SU-DHL-6 (cell line): Measurements from ENCODE around the gene ATG2A.

Experiments used
- H2AFZ ChIP-seq: fragments of 200-600 bp; sonication (generic); 2 replicates; pipeline ENCODE4 v1.6.1; 2014; ENCODE audit warnings: low read depth, mild to moderate bottlenecking, moderate library complexity, mixed read lengths, antibody characterized with exemption, low read length; ENCODE audit not compliant: severe bottlenecking
- H3F3A ChIP-seq: fragments of 200-600 bp; shearing (Covaris generic); 2 replicates; pipeline ENCODE4 v1.6.0; 2016; ENCODE audit warnings: antibody characterized with exemption, mild to moderate bottlenecking; ENCODE audit not compliant: insufficient read depth
- H3K27ac ChIP-seq: fragments of 200-600 bp; sonication (generic); 2 replicates; pipeline ENCODE4 v1.5.1; 2016; ENCODE audit warnings: low read depth, mild to moderate bottlenecking, low read length, moderate library complexity, mixed read lengths
- H3K27me3 ChIP-seq: fragments of 200-600 bp; sonication (generic), shearing (Covaris generic); 2 replicates; pipeline ENCODE4 v1.6.0; 2014; ENCODE audit warnings: mild to moderate bottlenecking, low read length
- H3K36me3 ChIP-seq: fragments of 200-600 bp; sonication (generic); 2 replicates; pipeline ENCODE4 v1.6.1; 2014; ENCODE audit warnings: mild to moderate bottlenecking, low read length, mixed read lengths
- H3K4me2 ChIP-seq: fragments of 300-600, 200-600 bp; shearing (Covaris generic), sonication (generic); 2 replicates; pipeline ENCODE4 v1.6.0; 2014; ENCODE audit warnings: low read length, low read depth, mild to moderate bottlenecking; ENCODE audit not compliant: poor library complexity, severe bottlenecking
- H3K4me3 ChIP-seq: fragments of 200-600 bp; sonication (generic); 2 replicates; pipeline ENCODE4 v1.5.1; 2014; ENCODE audit warnings: antibody characterized with exemption, low read length, mild to moderate bottlenecking, mixed read lengths; ENCODE audit not compliant: insufficient read depth, poor library complexity, severe bottlenecking
- H3K79me2 ChIP-seq: fragments of 200-600 bp; sonication (generic); 2 replicates; pipeline ENCODE4 v1.6.1; 2014; ENCODE audit warnings: mild to moderate bottlenecking, low read length, moderate library complexity; ENCODE audit not compliant: insufficient read depth
- H3K9ac ChIP-seq: fragments of 200-600 bp; sonication (generic); 2 replicates; pipeline ENCODE4 v1.7.0; 2014; ENCODE audit warnings: mild to moderate bottlenecking, low read length
- H3K9me2 ChIP-seq: fragments of 200-600 bp; sonication (generic); replicated peaks from 2 replicates; pipeline ENCODE4 v1.6.1; 2014; ENCODE audit warnings: low read length; ENCODE audit not compliant: insufficient read depth
- H3K9me3 ChIP-seq: fragments of 200-600 bp; sonication (generic); 2 replicates; pipeline ENCODE4 v1.6.1; 2014; ENCODE audit warnings: low read length, mixed read lengths; ENCODE audit not compliant: insufficient read depth
- H4K20me1 ChIP-seq: fragments of 200-600 bp; sonication (generic); 2 replicates; pipeline ENCODE4 v1.6.1; 2014; ENCODE audit warnings: low read depth, mild to moderate bottlenecking, antibody characterized with exemption, low read length, moderate library complexity, mixed read lengths
- EZH2phosphoT487 ChIP-seq: fragments of 200-600 bp; sonication (generic), shearing (Covaris generic); conservative IDR thresholded peaks from 2 replicates; pipeline ENCODE4 v1.6.1; 2018; ENCODE audit warnings: mild to moderate bottlenecking, antibody characterized with exemption, low read length, moderate library complexity, mixed read lengths
- TF ChIP-seq, protein P1 (sequence below): fragments of 200-600 bp; sonication (generic); IDR thresholded peaks from one replicate; pipeline ENCODE4 v1.5.1; 2017; ENCODE audit warnings: antibody characterized with exemption, mild to moderate bottlenecking, low read length, moderate library complexity; ENCODE audit not compliant: insufficient read depth, poor library complexity, severe bottlenecking

Gene ATG2A

DNA sequence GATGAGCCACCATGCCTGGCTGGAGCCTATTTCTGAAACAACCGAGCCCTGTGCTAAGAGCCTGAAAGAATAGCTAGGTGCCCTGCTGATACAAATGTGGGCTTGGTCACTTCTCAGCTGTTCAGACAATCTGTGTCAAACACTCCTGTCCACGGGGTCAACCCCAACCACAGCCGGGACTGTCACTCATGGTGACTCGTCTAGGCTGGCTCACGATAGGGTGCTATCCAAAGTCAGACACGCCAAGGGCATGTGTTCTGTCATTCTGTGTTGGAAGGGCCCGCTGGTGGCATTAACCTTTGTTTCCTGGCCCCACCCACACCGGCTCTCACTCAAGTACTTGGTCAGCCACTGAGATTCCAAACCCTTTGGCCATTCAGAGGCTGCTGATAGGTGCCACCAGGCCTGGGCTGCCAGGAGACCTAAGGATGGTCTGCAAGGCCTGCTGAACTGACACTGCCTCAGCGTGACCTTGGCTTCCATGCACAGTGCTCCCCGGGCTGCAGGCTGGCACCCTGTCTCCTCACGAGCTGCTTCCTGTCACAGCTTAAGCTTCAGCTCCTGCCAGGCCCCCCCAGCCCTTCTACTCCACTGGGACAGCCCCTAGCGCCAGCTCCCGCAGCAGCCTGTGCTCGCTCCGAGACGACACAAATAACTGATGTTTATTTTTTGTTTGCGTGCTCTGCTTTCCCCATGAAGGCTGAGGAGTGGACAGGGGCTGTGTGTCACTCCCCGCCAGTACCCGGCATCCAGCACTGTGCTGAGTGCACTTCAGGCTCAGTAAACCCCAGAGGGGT lies 58.3 kb downstream of the ATG2A start:
- TF ChIP-seq, protein P1, sequence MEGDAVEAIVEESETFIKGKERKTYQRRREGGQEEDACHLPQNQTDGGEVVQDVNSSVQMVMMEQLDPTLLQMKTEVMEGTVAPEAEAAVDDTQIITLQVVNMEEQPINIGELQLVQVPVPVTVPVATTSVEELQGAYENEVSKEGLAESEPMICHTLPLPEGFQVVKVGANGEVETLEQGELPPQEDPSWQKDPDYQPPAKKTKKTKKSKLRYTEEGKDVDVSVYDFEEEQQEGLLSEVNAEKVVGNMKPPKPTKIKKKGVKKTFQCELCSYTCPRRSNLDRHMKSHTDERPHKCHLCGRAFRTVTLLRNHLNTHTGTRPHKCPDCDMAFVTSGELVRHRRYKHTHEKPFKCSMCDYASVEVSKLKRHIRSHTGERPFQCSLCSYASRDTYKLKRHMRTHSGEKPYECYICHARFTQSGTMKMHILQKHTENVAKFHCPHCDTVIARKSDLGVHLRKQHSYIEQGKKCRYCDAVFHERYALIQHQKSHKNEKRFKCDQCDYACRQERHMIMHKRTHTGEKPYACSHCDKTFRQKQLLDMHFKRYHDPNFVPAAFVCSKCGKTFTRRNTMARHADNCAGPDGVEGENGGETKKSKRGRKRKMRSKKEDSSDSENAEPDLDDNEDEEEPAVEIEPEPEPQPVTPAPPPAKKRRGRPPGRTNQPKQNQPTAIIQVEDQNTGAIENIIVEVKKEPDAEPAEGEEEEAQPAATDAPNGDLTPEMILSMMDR = no peak
- no peak for TF ChIP-seq EZH2phosphoT487
- peak overlapping the region; percentile 52 for H3K9ac ChIP-seq
- peaks cover 51% of the 10 kb centered on the region for H3F3A ChIP-seq
- H3K27me3 ChIP-seq = no peaks in the 10 kb centered on the region
- no peak overlapping the region for H3K4me3 ChIP-seq
- H2AFZ ChIP-seq = no peak overlapping the region
- H3K27ac ChIP-seq = peak overlapping the region; percentile 93
- no peaks in the 10 kb centered on the region for H3K9me3 ChIP-seq
- H3K36me3 ChIP-seq = peaks cover 8% of the 10 kb centered on the region; the same call in 1 of the 2 replicates
- H3K79me2 ChIP-seq = peaks cover 55% of the 10 kb centered on the region
- H4K20me1 ChIP-seq = no peaks in the 10 kb centered on the region
- no peaks in the 10 kb centered on the region for H3K9me2 ChIP-seq
- peak overlapping the region; percentile 57 for H3K4me2 ChIP-seq

DNA sequence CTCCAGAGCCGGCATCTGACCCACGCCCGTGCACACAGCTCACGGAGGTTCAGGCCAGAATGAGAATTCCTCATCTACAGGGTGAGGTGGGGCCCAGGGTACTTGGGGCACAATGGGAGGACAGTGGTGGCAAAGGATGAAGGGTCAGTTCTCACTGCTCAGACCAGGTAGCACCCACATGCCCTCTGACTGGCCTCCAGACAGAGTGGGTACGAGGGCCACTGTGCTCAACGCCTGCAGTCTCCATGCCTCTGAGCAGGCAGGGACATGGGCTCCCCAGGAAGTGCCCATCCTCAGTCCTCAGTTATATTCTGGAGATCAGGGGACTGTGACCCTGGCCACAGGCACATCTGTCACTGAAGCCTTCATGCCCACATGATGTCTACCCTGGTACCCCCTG lies 59.5 kb downstream of the ATG2A start:
- Histone ChIP-seq H3K9me2 (no peaks in the 10 kb centered on the region), H3F3A (peaks cover 59% of the 10 kb centered on the region), H3K4me3 (no peak overlapping the region), H3K4me2 (no peak overlapping the region), H2AFZ (no peak overlapping the region), H3K9me3 (no peaks in the 10 kb centered on the region), H3K27me3 (no peaks in the 10 kb centered on the region), H3K36me3 (peaks cover 8% of the 10 kb centered on the region; the same call in 1 of the 2 replicates), H3K79me2 (peaks cover 44% of the 10 kb centered on the region), H4K20me1 (no peaks in the 10 kb centered on the region), H3K27ac (peak overlapping the region; percentile 23), H3K9ac (no peak overlapping the region)
- no peak for TF ChIP-seq EZH2phosphoT487
- TF ChIP-seq, protein P1 = no peak

DNA sequence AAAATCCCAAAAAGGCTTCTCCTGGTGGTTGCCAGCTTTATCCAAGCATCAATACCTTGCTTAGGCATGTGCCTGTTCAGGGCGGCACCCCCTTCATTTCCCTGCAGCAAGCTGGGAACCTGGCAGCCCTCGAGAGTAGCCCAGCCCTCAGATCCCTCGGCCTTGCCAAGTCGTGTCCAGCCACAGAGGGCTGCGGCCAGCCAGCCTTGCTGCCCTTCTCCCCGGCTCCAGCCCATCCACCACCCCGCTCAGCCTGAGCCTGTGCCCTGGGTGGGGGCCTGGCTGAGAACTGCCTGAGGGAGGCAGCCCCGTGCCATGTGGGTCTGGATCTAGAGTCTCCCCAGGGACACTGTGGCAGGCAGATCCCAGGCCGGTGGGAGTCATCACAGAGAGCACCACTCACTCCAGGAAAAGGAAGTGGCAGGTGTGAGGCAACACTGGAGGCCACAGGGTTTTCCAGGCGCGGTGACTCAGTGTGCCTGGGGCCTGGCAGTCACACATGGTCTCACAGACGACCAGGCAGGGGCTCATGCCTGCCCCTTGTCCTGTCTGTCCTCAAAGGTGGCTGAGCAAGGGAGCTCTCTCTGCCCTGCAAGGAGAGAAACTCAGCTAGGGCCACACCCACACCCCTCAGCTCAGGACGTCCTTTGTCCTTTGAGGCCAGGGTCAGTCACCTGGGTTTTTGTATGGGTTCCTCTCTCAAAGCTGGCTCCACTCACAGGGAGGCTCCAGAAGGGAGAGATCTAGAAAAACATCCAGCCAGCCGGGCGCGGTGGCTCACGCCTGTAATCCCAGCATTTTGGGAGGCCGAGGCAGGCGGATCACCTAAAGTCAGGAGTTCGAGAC lies 60.4 kb downstream of the ATG2A start:
- H3K4me2 ChIP-seq = no peak overlapping the region
- H3K9me2 ChIP-seq = no peaks in the 10 kb centered on the region
- no peak overlapping the region for H3K9ac ChIP-seq
- H3K27ac ChIP-seq = peak overlapping the region; percentile 45
- peaks cover 8% of the 10 kb centered on the region; the same call in 1 of the 2 replicates for H3K36me3 ChIP-seq
- H3K9me3 ChIP-seq = no peaks in the 10 kb centered on the region
- peaks cover 35% of the 10 kb centered on the region for H3K79me2 ChIP-seq
- no peak overlapping the region for H2AFZ ChIP-seq
- no peak overlapping the region for H3K4me3 ChIP-seq
- H4K20me1 ChIP-seq = no peaks in the 10 kb centered on the region
- H3F3A ChIP-seq = peaks cover 59% of the 10 kb centered on the region
- TF ChIP-seq EZH2phosphoT487 = no peak
- TF ChIP-seq, protein P1 = no peak
- H3K27me3 ChIP-seq = no peaks in the 10 kb centered on the region
